ENCODE results near the gene JTB. TPM values are rescaled to one million over a fixed set of nuclear protein-coding genes. Genes with fewer than 3 reads are reported as not detected.

Gene JTB
- total and polyA plus RNA-seq, 2 of the 4 experiments (the other 2 are of a cell fraction), result 123 to 138 TPM

- Histone ChIP-seq H3K9me3 (ENCODE audit: control insufficient read depth, insufficient read depth, low read length) (no peaks in the 10 kb centered on the region), H4K5ac (ENCODE audit: low read depth, low read length) (no peak overlapping the region), H4K8ac (ENCODE audit: low read depth in 2 of 2, low read length in 2 of 2) (peak overlapping the region; percentile 19 to 67), H3K56ac (ENCODE audit: extremely low read depth, insufficient read depth, low read length) (peak overlapping the region; percentile 61; the same call in 1 of the 2 replicates), H3K9ac (ENCODE audit: low read depth, low read length) (peak overlapping the region; percentile 92), H4K20me1 (ENCODE audit: insufficient read depth, low read length) (peaks cover 41% of the 10 kb centered on the region), H3K4ac (ENCODE audit: low read depth, low read length) (peak overlapping the region; percentile 85), H3K23ac (ENCODE audit: low read depth, low read length) (peak overlapping the region; percentile 97), H2AK5ac (ENCODE audit: low read depth, low read length) (peak overlapping the region; percentile 92; the same call in 1 of the 2 replicates), H2BK15ac (ENCODE audit: low read depth, low read length) (no peak overlapping the region), H3K14ac (replicated peaks; ENCODE audit: low read depth, low read length) (peak overlapping the region; percentile 98), H4K91ac (ENCODE audit: insufficient read depth, low read depth, low read length) (peak overlapping the region; percentile 44; the same call in 1 of the 2 replicates), H3K4me2 (ENCODE audit: low read depth, low read length) (peak overlapping the region; percentile 100), H2AK9ac (replicated peaks; ENCODE audit: low read depth, low read length, poor library complexity) (peak overlapping the region; percentile 32), H3K18ac (ENCODE audit: low read depth, low read length) (no peak overlapping the region), H2BK5ac (ENCODE audit: low read depth, low read length, poor library complexity, severe bottlenecking) (peak overlapping the region; percentile 71), H2BK20ac (ENCODE audit: low read depth, low read length) (no peak overlapping the region), H3K4me3 (ENCODE audit: insufficient read depth, low read depth, low read length) (peak overlapping the region; percentile 78), H2BK120ac (ENCODE audit: low read depth, low read length) (no peak overlapping the region), H3K27ac (ENCODE audit: insufficient read depth, low read length) (peak overlapping the region; percentile 92), H3K4me1 (ENCODE audit: control insufficient read depth, insufficient read depth, low read length) (peaks cover 13% of the 10 kb centered on the region), H3K36me3 (ENCODE audit: control insufficient read depth, insufficient read depth, low read length) (peaks cover 34% of the 10 kb centered on the region), H3K79me1 (ENCODE audit: low read depth in 1 of 2, low read length in 2 of 2) (peaks cover 27 to 77% of the 10 kb centered on the region in 2 experiments), H3K27me3 (ENCODE audit: control insufficient read depth, insufficient read depth, low read length) (no peaks in the 10 kb centered on the region), H2AFZ (replicated peaks; ENCODE audit: low read length, poor library complexity) (peak overlapping the region; percentile 86), H3K9me1 (ENCODE audit: insufficient read depth, low read length) (peaks cover 24% of the 10 kb centered on the region)
- no TSS peak for BruUV-seq (replicated peaks)
- dilution Hi-C loops (cut with HindIII; ENCODE audit: low sequenced_read_pairs, unreplicated experiment) (no loop called here), intact Hi-C loops (cut with micrococcal nuclease) (no loop called here), in situ Hi-C loops (cut with MboI; ENCODE audit: low sequenced_read_pairs) (loop anchor here (25.0 kb wide), 1 partner anchor 420 kb away; the partner anchor contains the start of genes S100A3, S100A4, S100A5 and S100A6)
- WGBS, 2 experiments (ENCODE audit: extremely low coverage in 2 of 2, insufficient read length in 1 of 2), result 80% methylated on average over 1 of the region's 6 CpGs; no CpG with 5 or more reads in 1 of the 2 experiments
- ChIA-PET CTCF (interaction anchor here (1.3 kb wide), 1 partner anchor 10 kb away, joined by 3 read pairs; the partner anchor contains the start of gene DENND4B), POLR2A (ENCODE audit: unreplicated experiment) (interaction anchor here (0.9 kb wide), 1 partner anchor 33 kb away, joined by 4 read pairs; no protein-coding TSS in a partner anchor)
- no peak for DNase-seq
- no peak for ATAC-seq (ENCODE audit: low read depth)
- no peak for TF ChIP-seq RCOR1 (IDR thresholded peaks at IDR 0.05; ENCODE audit: insufficient replicate concordance, low read length)
- no peak for TF ChIP-seq POLR2A (IDR thresholded peaks at IDR 0.05; ENCODE audit: low read depth, low read length)
- no peak for TF ChIP-seq RFX5 (IDR thresholded peaks at IDR 0.05; ENCODE audit: low read depth, low read length)
- no peak for TF ChIP-seq CHD1 (IDR thresholded peaks at IDR 0.05; ENCODE audit: low read depth, low read length)
- TF ChIP-seq BHLHE40 (IDR thresholded peaks at IDR 0.05; ENCODE audit: low read depth, low read length), result no peak
- no peak for TF ChIP-seq MAFK (IDR thresholded peaks at IDR 0.05; ENCODE audit: low read depth, low read length)
- TF ChIP-seq NFE2L2 (IDR thresholded peaks at IDR 0.05; ENCODE audit: low read depth, low read length), result no peak
- TF ChIP-seq CEBPB (IDR thresholded peaks at IDR 0.05; ENCODE audit: low read depth, low read length), result no peak
- no peak for TF ChIP-seq USF2 (IDR thresholded peaks at IDR 0.05; ENCODE audit: low read depth, low read length)
- no peak for TF ChIP-seq RAD21 (IDR thresholded peaks at IDR 0.05; ENCODE audit: low read length)
- no peak for TF ChIP-seq FOS (IDR thresholded peaks at IDR 0.05; ENCODE audit: low read depth, low read length)
- TF ChIP-seq MXI1 (IDR thresholded peaks at IDR 0.05; ENCODE audit: borderline replicate concordance, low read depth, low read length), result no peak
- TF ChIP-seq MAZ (IDR thresholded peaks at IDR 0.05; ENCODE audit: borderline replicate concordance, low read depth, low read length), result no peak
- TF ChIP-seq, protein P1, sequence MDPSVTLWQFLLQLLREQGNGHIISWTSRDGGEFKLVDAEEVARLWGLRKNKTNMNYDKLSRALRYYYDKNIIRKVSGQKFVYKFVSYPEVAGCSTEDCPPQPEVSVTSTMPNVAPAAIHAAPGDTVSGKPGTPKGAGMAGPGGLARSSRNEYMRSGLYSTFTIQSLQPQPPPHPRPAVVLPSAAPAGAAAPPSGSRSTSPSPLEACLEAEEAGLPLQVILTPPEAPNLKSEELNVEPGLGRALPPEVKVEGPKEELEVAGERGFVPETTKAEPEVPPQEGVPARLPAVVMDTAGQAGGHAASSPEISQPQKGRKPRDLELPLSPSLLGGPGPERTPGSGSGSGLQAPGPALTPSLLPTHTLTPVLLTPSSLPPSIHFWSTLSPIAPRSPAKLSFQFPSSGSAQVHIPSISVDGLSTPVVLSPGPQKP (IDR thresholded peaks at IDR 0.05; ENCODE audit: borderline replicate concordance, low read depth, low read length), result no peak
These were observed 20.3 kb downstream of the JTB start for GRCh38 chr1:153956997-153957715.
